ENCODE measurements around the gene C18orf54. TPM values are rescaled to one million over a fixed set of nuclear protein-coding genes. Genes with fewer than 3 reads are reported as not detected.
A peak's percentile ranks its signal among the peaks of the same experiment; 100 is the strongest.

Gene C18orf54
- total and polyA plus RNA-seq, 2 of the 4 experiments (the other 2 are of a cell fraction) = 2.2 to 3.0 TPM

DNA sequence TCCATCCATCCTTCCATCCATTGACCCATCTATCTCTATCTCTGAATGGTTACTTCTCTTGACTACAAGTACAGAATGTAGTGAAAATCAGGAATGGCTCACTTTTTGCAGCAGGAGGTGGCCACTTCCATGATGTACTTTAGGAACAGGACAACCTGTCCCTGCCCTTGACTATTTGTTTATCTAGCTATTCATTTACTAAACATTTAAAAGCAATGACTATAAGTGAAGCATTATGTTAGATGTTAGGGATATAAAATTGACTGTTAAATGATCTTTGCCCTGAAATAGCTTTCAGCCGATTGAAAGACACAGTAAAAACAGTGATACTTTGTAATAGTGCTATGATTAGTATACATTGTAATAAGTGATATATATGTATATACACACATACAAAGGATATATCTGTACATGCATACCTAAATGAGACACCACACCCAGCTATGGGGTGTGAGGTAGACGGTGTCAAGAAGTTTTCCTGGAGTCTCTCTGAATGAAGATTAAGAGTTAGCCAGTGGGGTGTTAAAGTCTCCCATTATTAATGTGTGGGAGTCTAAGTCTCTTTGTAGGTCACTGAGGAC is 68.5 kb downstream of the C18orf54 start:
- no peaks in the 10 kb centered on the region for H3K79me1 ChIP-seq (ENCODE audit: low read depth in 1 of 2, low read length in 2 of 2)
- no CpG with 5 or more reads among the region's 2 CpGs for WGBS, 2 experiments (ENCODE audit: extremely low coverage in 2 of 2, insufficient read length in 1 of 2)
- no peak overlapping the region for H3K23ac ChIP-seq (ENCODE audit: low read depth, low read length)
- no peaks in the 10 kb centered on the region for H3K36me3 ChIP-seq (ENCODE audit: control insufficient read depth, insufficient read depth, low read length)
- no peak overlapping the region for H2BK15ac ChIP-seq (ENCODE audit: low read depth, low read length)
- no peak overlapping the region for H3K56ac ChIP-seq (ENCODE audit: extremely low read depth, insufficient read depth, low read length)
- H3K27ac ChIP-seq (ENCODE audit: insufficient read depth, low read length) = no peak overlapping the region
- H2BK20ac ChIP-seq (ENCODE audit: low read depth, low read length) = no peak overlapping the region
- peak overlapping the region; percentile 39 for H2BK5ac ChIP-seq (ENCODE audit: low read depth, low read length, poor library complexity, severe bottlenecking)
- no peak overlapping the region for H2AFZ ChIP-seq (replicated peaks; ENCODE audit: low read length, poor library complexity)
- no peak for TF ChIP-seq FOS (IDR thresholded peaks at IDR 0.05; ENCODE audit: low read depth, low read length)
- no peak for TF ChIP-seq NFE2L2 (IDR thresholded peaks at IDR 0.05; ENCODE audit: low read depth, low read length)
- no peak for TF ChIP-seq BHLHE40 (IDR thresholded peaks at IDR 0.05; ENCODE audit: low read depth, low read length)
- TF ChIP-seq, protein P1, sequence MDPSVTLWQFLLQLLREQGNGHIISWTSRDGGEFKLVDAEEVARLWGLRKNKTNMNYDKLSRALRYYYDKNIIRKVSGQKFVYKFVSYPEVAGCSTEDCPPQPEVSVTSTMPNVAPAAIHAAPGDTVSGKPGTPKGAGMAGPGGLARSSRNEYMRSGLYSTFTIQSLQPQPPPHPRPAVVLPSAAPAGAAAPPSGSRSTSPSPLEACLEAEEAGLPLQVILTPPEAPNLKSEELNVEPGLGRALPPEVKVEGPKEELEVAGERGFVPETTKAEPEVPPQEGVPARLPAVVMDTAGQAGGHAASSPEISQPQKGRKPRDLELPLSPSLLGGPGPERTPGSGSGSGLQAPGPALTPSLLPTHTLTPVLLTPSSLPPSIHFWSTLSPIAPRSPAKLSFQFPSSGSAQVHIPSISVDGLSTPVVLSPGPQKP (IDR thresholded peaks at IDR 0.05; ENCODE audit: borderline replicate concordance, low read depth, low read length) = no peak
- no peak for TF ChIP-seq MAFK (IDR thresholded peaks at IDR 0.05; ENCODE audit: low read depth, low read length)
- no peak for TF ChIP-seq MAZ (IDR thresholded peaks at IDR 0.05; ENCODE audit: borderline replicate concordance, low read depth, low read length)
- no peak for TF ChIP-seq POLR2A (IDR thresholded peaks at IDR 0.05; ENCODE audit: low read depth, low read length)
- TF ChIP-seq, protein P2, sequence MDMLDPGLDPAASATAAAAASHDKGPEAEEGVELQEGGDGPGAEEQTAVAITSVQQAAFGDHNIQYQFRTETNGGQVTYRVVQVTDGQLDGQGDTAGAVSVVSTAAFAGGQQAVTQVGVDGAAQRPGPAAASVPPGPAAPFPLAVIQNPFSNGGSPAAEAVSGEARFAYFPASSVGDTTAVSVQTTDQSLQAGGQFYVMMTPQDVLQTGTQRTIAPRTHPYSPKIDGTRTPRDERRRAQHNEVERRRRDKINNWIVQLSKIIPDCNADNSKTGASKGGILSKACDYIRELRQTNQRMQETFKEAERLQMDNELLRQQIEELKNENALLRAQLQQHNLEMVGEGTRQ (IDR thresholded peaks at IDR 0.05; ENCODE audit: low read depth, low read length) = no peak
- TF ChIP-seq RFX5 (IDR thresholded peaks at IDR 0.05; ENCODE audit: low read depth, low read length) = no peak
- TF ChIP-seq RAD21 (IDR thresholded peaks at IDR 0.05; ENCODE audit: low read length) = no peak
- no peak for TF ChIP-seq CHD1 (IDR thresholded peaks at IDR 0.05; ENCODE audit: low read depth, low read length)
- TF ChIP-seq MXI1 (IDR thresholded peaks at IDR 0.05; ENCODE audit: borderline replicate concordance, low read depth, low read length) = no peak
- no peak for TF ChIP-seq CEBPB (IDR thresholded peaks at IDR 0.05; ENCODE audit: low read depth, low read length)
- TF ChIP-seq, protein P3, sequence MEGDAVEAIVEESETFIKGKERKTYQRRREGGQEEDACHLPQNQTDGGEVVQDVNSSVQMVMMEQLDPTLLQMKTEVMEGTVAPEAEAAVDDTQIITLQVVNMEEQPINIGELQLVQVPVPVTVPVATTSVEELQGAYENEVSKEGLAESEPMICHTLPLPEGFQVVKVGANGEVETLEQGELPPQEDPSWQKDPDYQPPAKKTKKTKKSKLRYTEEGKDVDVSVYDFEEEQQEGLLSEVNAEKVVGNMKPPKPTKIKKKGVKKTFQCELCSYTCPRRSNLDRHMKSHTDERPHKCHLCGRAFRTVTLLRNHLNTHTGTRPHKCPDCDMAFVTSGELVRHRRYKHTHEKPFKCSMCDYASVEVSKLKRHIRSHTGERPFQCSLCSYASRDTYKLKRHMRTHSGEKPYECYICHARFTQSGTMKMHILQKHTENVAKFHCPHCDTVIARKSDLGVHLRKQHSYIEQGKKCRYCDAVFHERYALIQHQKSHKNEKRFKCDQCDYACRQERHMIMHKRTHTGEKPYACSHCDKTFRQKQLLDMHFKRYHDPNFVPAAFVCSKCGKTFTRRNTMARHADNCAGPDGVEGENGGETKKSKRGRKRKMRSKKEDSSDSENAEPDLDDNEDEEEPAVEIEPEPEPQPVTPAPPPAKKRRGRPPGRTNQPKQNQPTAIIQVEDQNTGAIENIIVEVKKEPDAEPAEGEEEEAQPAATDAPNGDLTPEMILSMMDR (conservative IDR thresholded peaks at IDR 0.05; ENCODE audit: low read depth, low read length) = no peak
- no peak for TF ChIP-seq SMC3 (IDR thresholded peaks at IDR 0.05; ENCODE audit: low read depth, low read length)
- no peak for TF ChIP-seq RCOR1 (IDR thresholded peaks at IDR 0.05; ENCODE audit: insufficient replicate concordance, low read length)
- in situ Hi-C loops (cut with MboI; ENCODE audit: low sequenced_read_pairs) = loop anchor here (25.0 kb wide), 1 partner anchor 786 kb away; no protein-coding TSS in a partner anchor
- H3K9me1 ChIP-seq (ENCODE audit: insufficient read depth, low read length) = no peaks in the 10 kb centered on the region
- no peak overlapping the region for H3K18ac ChIP-seq (ENCODE audit: low read depth, low read length)
- no peaks in the 10 kb centered on the region for H4K20me1 ChIP-seq (ENCODE audit: insufficient read depth, low read length)
- POLR2A ChIA-PET (ENCODE audit: unreplicated experiment) = no interaction called here
- H4K91ac ChIP-seq (ENCODE audit: insufficient read depth, low read depth, low read length) = no peak overlapping the region
- no peak overlapping the region for H2AK9ac ChIP-seq (replicated peaks; ENCODE audit: low read depth, low read length, poor library complexity)
- H4K5ac ChIP-seq (ENCODE audit: low read depth, low read length) = no peak overlapping the region
- peaks cover 4% of the 10 kb centered on the region; the same call in 1 of the 2 replicates for H3K27me3 ChIP-seq (ENCODE audit: control insufficient read depth, insufficient read depth, low read length)
- H3K4me2 ChIP-seq (ENCODE audit: low read depth, low read length) = no peak overlapping the region
- ATAC-seq (ENCODE audit: low read depth) (no peak), DNase-seq (no peak)
- intact Hi-C loops (cut with micrococcal nuclease) = no loop called here
- H2AK5ac ChIP-seq (ENCODE audit: low read depth, low read length) = no peak overlapping the region
- H3K4me3 ChIP-seq (ENCODE audit: insufficient read depth, low read depth, low read length) = no peak overlapping the region
- no peaks in the 10 kb centered on the region for H3K4me1 ChIP-seq (ENCODE audit: control insufficient read depth, insufficient read depth, low read length)
- H2BK120ac ChIP-seq (ENCODE audit: low read depth, low read length) = no peak overlapping the region
- H3K14ac ChIP-seq (replicated peaks; ENCODE audit: low read depth, low read length) = no peak overlapping the region
- no TSS peak for BruUV-seq (replicated peaks)
- no peak overlapping the region for H3K4ac ChIP-seq (ENCODE audit: low read depth, low read length)
- no peak overlapping the region for H4K8ac ChIP-seq (ENCODE audit: low read depth in 2 of 2, low read length in 2 of 2)
- CTCF ChIA-PET = interaction anchor here (1.4 kb wide), 1 partner anchor 18 kb away, joined by 4 read pairs; no protein-coding TSS in a partner anchor
- dilution Hi-C loops (cut with HindIII; ENCODE audit: low sequenced_read_pairs, unreplicated experiment) = no loop called here
- no peaks in the 10 kb centered on the region for H3K9me3 ChIP-seq (ENCODE audit: control insufficient read depth, insufficient read depth, low read length)
- H3K9ac ChIP-seq (ENCODE audit: low read depth, low read length) = no peak overlapping the region
